Mesothelial cell of epicardium (in vitro differentiated cells): ENCODE measurements around the gene ZNF76. TPM values are rescaled to one million over a fixed set of nuclear protein-coding genes. Genes with fewer than 3 reads are reported as not detected.

Source experiments
- DNase-seq, 2 experiments: peaks; one replicate each; pipeline ENCODE4 v3.0.0; 2021; ENCODE audit warnings: low spot score in 2 of 2; ENCODE audit not compliant: unreplicated experiment in 2 of 2
- H3K27ac Mint-ChIP-seq: 2 replicates; pipeline ENCODE4 v1.8.0; 2021; ENCODE audit warnings: mixed read lengths
- H3K27me3 Mint-ChIP-seq: 2 replicates; pipeline ENCODE4 v1.8.0; 2021; ENCODE audit warnings: low read depth, mixed read lengths
- H3K36me3 Mint-ChIP-seq: 2 replicates; pipeline ENCODE4 v1.8.0; 2021; ENCODE audit warnings: mixed read lengths
- H3K4me1 Mint-ChIP-seq: 2 replicates; pipeline ENCODE4 v1.8.0; 2021; ENCODE audit warnings: mixed read lengths
- H3K4me3 Mint-ChIP-seq: 2 replicates; pipeline ENCODE4 v1.8.0; 2021; ENCODE audit warnings: mild to moderate bottlenecking, moderate library complexity, mixed read lengths
- H3K9me3 Mint-ChIP-seq: 2 replicates; pipeline ENCODE4 v1.8.0; 2021; ENCODE audit warnings: mixed read lengths
- total RNA-seq: library from RNA; stranded (reverse); gene quantifications from 3 replicates; pipeline ENCODE4 v1.2.1, GENCODE V29; 2021
- TF ChIP-seq, protein P1 (sequence below): fragments of 200-600 bp; sonication (generic); IDR thresholded peaks from one replicate; pipeline ENCODE4 v1.5.0; 2021; ENCODE audit warnings: antibody characterized with exemption; ENCODE audit not compliant: unreplicated experiment

ZNF76 gene
- total RNA-seq, 1 donor from 2014 or later, result 58.3 TPM

DNA sequence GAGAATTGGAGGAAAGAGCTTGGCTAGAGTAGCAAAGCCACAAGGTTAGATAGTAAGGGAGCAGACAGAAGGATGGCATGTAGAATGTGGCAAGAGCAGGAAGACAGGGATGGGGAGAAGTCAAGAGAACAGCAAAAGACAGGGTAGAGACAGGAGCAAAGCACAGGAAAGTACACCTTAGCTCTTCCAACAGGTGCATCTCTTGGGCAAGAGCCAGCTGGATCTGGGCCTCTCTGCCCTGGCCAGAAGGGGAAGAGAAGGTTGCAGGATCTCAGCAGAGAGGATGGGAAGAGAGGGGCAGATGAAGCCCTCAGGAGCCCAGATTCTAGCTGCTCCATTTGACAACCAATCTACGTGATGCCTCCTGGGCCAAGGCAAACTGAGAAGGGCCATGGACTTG lies 29.0 kb upstream of the ZNF76 start:
- TF ChIP-seq, protein P1, sequence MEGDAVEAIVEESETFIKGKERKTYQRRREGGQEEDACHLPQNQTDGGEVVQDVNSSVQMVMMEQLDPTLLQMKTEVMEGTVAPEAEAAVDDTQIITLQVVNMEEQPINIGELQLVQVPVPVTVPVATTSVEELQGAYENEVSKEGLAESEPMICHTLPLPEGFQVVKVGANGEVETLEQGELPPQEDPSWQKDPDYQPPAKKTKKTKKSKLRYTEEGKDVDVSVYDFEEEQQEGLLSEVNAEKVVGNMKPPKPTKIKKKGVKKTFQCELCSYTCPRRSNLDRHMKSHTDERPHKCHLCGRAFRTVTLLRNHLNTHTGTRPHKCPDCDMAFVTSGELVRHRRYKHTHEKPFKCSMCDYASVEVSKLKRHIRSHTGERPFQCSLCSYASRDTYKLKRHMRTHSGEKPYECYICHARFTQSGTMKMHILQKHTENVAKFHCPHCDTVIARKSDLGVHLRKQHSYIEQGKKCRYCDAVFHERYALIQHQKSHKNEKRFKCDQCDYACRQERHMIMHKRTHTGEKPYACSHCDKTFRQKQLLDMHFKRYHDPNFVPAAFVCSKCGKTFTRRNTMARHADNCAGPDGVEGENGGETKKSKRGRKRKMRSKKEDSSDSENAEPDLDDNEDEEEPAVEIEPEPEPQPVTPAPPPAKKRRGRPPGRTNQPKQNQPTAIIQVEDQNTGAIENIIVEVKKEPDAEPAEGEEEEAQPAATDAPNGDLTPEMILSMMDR, result no peak
- H3K36me3 Mint-ChIP-seq, result peaks cover 46% of the 10 kb centered on the region
- no peak overlapping the region for H3K4me3 Mint-ChIP-seq
- no peak for DNase-seq
- no peaks in the 10 kb centered on the region for H3K4me1 Mint-ChIP-seq
- H3K27me3 Mint-ChIP-seq, result no peaks in the 10 kb centered on the region
- peaks cover 9% of the 10 kb centered on the region for H3K9me3 Mint-ChIP-seq
- H3K27ac Mint-ChIP-seq, result no peak overlapping the region

- H3K4me1 Mint-ChIP-seq, result no peaks in the 10 kb centered on the region
- no peak for DNase-seq
- H3K4me3 Mint-ChIP-seq, result no peak overlapping the region
- peaks cover 9% of the 10 kb centered on the region for H3K9me3 Mint-ChIP-seq
- H3K27ac Mint-ChIP-seq, result no peak overlapping the region
- TF ChIP-seq, protein P1, result no peak
- H3K27me3 Mint-ChIP-seq, result no peaks in the 10 kb centered on the region
- peaks cover 50% of the 10 kb centered on the region for H3K36me3 Mint-ChIP-seq
Observed at GRCh38 chr6:35230950-35231349, 28.6 kb upstream of the ZNF76 start.

- Mint-ChIP-seq H3K4me1 (peaks cover 4% of the 10 kb centered on the region), H3K9me3 (peaks cover 9% of the 10 kb centered on the region), H3K27ac (no peak overlapping the region), H3K27me3 (no peaks in the 10 kb centered on the region), H3K36me3 (peaks cover 54% of the 10 kb centered on the region), H3K4me3 (no peak overlapping the region)
- TF ChIP-seq, protein P1, result no peak
- DNase-seq, result no peak
Observed at GRCh38 chr6:35231563-35231962, 28.0 kb upstream of the ZNF76 start.

GRCh38 chr6:35234901-35235300 lies 24.6 kb upstream of the ZNF76 start:
- Mint-ChIP-seq H3K4me1 (peaks cover 34% of the 10 kb centered on the region), H3K9me3 (peaks cover 9% of the 10 kb centered on the region), H3K36me3 (peaks cover 48% of the 10 kb centered on the region), H3K27me3 (no peaks in the 10 kb centered on the region), H3K4me3 (no peak overlapping the region), H3K27ac (no peak overlapping the region)
- TF ChIP-seq, protein P1, result no peak
- no peak for DNase-seq

DNA sequence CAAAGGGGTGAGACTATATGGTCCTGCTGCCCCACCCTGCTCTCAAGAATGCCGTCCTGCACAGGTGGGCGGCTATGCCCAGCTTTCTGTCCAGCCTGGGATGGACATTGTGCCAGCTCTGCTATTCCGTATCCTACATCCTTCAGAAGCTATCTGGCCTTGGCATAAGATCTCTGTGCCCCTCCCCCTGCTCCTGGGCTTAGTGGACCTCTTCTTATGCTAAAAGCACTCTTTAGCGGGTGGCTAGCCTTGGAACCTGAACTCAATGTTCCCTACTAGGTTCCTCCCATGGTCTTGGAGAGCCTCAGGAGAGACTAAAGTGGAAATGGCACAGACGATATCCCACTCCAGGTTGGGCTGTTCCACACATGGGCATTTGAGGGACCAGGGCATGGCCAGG lies 23.3 kb upstream of the ZNF76 start:
- H3K4me3 Mint-ChIP-seq, result no peak overlapping the region
- DNase-seq, result no peak
- peaks cover 9% of the 10 kb centered on the region for H3K9me3 Mint-ChIP-seq
- peaks cover 45% of the 10 kb centered on the region for H3K36me3 Mint-ChIP-seq
- H3K27me3 Mint-ChIP-seq, result no peaks in the 10 kb centered on the region
- TF ChIP-seq, protein P1, result no peak
- peaks cover 35% of the 10 kb centered on the region for H3K4me1 Mint-ChIP-seq
- peak overlapping the region; percentile 77 for H3K27ac Mint-ChIP-seq

DNA sequence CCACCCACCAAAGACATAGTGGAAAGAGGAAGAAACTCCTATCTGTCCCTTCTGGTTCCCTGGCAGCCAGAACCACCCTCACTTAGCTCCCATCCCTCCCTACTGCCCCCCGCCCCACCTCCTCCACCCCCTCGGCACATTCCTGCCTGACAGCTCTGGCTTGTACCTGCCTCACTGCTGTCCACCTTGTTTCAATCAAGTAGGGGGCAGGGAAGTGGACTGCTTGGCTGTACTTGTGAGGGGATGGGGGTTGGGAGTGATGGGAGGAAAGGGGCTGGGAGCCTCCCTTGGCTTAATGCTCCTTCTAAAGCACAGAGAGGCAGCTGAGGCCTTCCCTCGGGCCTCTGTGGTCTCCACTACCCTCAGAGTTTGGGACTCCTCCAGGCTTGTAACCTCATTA lies 22.1 kb upstream of the ZNF76 start:
- Mint-ChIP-seq H3K36me3 (peaks cover 35% of the 10 kb centered on the region), H3K4me3 (no peak overlapping the region), H3K27me3 (no peaks in the 10 kb centered on the region), H3K4me1 (peaks cover 35% of the 10 kb centered on the region), H3K9me3 (peaks cover 9% of the 10 kb centered on the region), H3K27ac (peak overlapping the region; percentile 77)
- TF ChIP-seq, protein P1, result no peak
- no peak for DNase-seq
